ENCODE measurements around the gene ERBB3.

DNA sequence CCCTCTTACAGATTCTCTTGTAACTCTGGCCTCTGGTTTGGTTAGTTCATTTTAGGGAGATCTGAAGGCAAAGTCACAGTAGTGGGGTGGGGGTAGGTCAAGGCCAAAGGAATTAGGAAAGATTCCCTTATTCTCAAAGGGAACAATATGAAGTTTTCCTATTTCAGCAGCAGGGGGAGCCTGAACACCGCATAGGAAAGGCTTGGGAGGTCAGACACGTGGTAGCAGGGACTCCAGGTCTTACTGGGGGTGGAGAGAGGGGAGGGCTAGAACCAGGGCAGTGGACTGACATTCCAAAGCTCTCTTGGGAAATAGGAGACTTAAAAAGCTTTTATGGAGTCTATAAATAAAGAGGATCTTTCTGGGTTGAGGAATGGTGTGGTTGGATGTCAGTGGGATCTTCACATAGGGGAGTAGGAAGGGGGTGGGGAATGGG is 39.4 kb downstream of the ERBB3 start:
- no peak for TF ChIP-seq EP300 (IDR thresholded peaks at IDR 0.05)
- TF ChIP-seq, protein P1, sequence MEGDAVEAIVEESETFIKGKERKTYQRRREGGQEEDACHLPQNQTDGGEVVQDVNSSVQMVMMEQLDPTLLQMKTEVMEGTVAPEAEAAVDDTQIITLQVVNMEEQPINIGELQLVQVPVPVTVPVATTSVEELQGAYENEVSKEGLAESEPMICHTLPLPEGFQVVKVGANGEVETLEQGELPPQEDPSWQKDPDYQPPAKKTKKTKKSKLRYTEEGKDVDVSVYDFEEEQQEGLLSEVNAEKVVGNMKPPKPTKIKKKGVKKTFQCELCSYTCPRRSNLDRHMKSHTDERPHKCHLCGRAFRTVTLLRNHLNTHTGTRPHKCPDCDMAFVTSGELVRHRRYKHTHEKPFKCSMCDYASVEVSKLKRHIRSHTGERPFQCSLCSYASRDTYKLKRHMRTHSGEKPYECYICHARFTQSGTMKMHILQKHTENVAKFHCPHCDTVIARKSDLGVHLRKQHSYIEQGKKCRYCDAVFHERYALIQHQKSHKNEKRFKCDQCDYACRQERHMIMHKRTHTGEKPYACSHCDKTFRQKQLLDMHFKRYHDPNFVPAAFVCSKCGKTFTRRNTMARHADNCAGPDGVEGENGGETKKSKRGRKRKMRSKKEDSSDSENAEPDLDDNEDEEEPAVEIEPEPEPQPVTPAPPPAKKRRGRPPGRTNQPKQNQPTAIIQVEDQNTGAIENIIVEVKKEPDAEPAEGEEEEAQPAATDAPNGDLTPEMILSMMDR (IDR thresholded peaks at IDR 0.05): peak; percentile 77 to 96 (median 80)
